K562 (cell line): ENCODE data around the gene NUAK1. TPM values are rescaled to one million over a fixed set of nuclear protein-coding genes. Genes with fewer than 3 reads are reported as not detected.

Experiments used
- ATAC-seq: fragments of 200-7000 bp; cut with Tn5 transposase; 3 replicates; pipeline ENCODE4 v1.9.1; 2020; ENCODE audit warnings: moderate library complexity
- BruUV-seq: library from RNA; stranded (reverse); fragments of 400-500 nt; replicated peaks from 2 replicates; lab custom pipeline; 2021; lab: Mats Ljungman, UMichigan
- CTCF ChIA-PET: fragments of 300-600 bp; formaldehyde crosslinking; extraction: SDS; loops from one replicate; lab custom pipeline; 2021; ENCODE audit warnings: low intra/inter-chr PET ratio; lab: Yijun Ruan, JAX
- POLR2A ChIA-PET: fragments of 300-600, 350-650 bp; sonication (Branson Sonifier 250); formaldehyde crosslinking; extraction: SDS; loops from one replicate; lab custom pipeline; 2021; ENCODE audit warnings: antibody characterized with exemption, inconsistent platforms; lab: Yijun Ruan, JAX
- DNase-seq, 4 experiments: peaks; one replicate each; pipeline versions ENCODE4 v3.0.0 to v3.0.0-alpha.2; 2011 to 2018; ENCODE audit warnings: low spot score in 3 of 4, mixed read lengths in 3 of 4; ENCODE audit errors: extremely low read depth in 1 of 4
- FAIRE-seq: peaks from 2 replicates; lab custom pipeline; 2011; peaks lifted over from hg19 to GRCh38; lab: Jason Lieb, UNC
- H2AFZ ChIP-seq: 2 replicates; pipeline ENCODE4 v1.6.0; 2011; ENCODE audit warnings: low read depth, low read length, control low read depth, inconsistent platforms
- H3K27ac ChIP-seq: fragments of 200-600 bp; 3 replicates; pipeline ENCODE4 v1.8.0; 2011; ENCODE audit warnings: low read depth, mild to moderate bottlenecking, control low read depth, inconsistent platforms, low read length, moderate library complexity, mixed read lengths; ENCODE audit errors: extremely low read depth
- H3K27me3 ChIP-seq, 2 experiments: fragments of 300-600 bp in 1 of 2; 2 replicates in 1 of 2; 3 replicates in 1 of 2; pipeline versions ENCODE4 v1.6.0 to v1.8.0; 2011; ENCODE audit warnings: inconsistent platforms in 2 of 2, low read length in 2 of 2, mild to moderate bottlenecking in 1 of 2, mixed read lengths in 1 of 2, moderate library complexity in 1 of 2; ENCODE audit not compliant: control insufficient read depth in 2 of 2, insufficient read depth in 2 of 2
- H3K36me3 ChIP-seq: fragments of 300-600 bp; 3 replicates; pipeline ENCODE4 v1.8.0; 2011; ENCODE audit warnings: mild to moderate bottlenecking, low read length, inconsistent platforms; ENCODE audit not compliant: control insufficient read depth, insufficient read depth
- H3K4me1 ChIP-seq, 2 experiments: fragments of 200-600 bp in 1 of 2; replicated peaks in 1 of 2; 2 replicates in 1 of 2; 3 replicates in 1 of 2; pipeline versions ENCODE4 v1.5.1 to v1.8.0; 2011; ENCODE audit warnings: inconsistent platforms in 2 of 2, low read length in 2 of 2, mild to moderate bottlenecking in 1 of 2, mixed read lengths in 1 of 2, moderate library complexity in 1 of 2; ENCODE audit not compliant: control insufficient read depth in 2 of 2, insufficient read depth in 2 of 2
- H3K4me2 ChIP-seq: 2 replicates; pipeline ENCODE4 v1.6.1; 2011; ENCODE audit warnings: low read length, control low read depth, inconsistent platforms, mixed read lengths; ENCODE audit not compliant: insufficient read depth
- H3K4me3 ChIP-seq: fragments of 200-600 bp; sonication (generic), shearing (Covaris generic); 2 replicates; pipeline ENCODE4 v1.5.1; 2016; ENCODE audit warnings: control low read depth, inconsistent platforms
- H3K79me2 ChIP-seq: fragments of 200-600 bp; 3 replicates; pipeline ENCODE4 v1.8.0; 2011; ENCODE audit warnings: low read length, inconsistent platforms; ENCODE audit not compliant: control insufficient read depth, insufficient read depth
- H3K9ac ChIP-seq, 2 experiments: 2 replicates each; pipeline versions ENCODE4 v1.6.0 to v1.6.1; 2011; ENCODE audit warnings: low read depth in 2 of 2, low read length in 2 of 2, control low read depth in 1 of 2, inconsistent platforms in 1 of 2, mild to moderate bottlenecking in 1 of 2, mixed read lengths in 1 of 2; ENCODE audit not compliant: insufficient read depth in 1 of 2
- H3K9me1 ChIP-seq: one replicate; pipeline ENCODE4 v1.6.0; 2011; ENCODE audit warnings: inconsistent platforms, mild to moderate bottlenecking, low read length, moderate library complexity; ENCODE audit not compliant: control insufficient read depth, insufficient read depth
- H3K9me3 ChIP-seq: replicated peaks from 2 replicates; pipeline ENCODE4 v1.5.1; 2011; ENCODE audit warnings: low read depth, low read length, inconsistent platforms; ENCODE audit not compliant: control insufficient read depth, insufficient read depth
- H4K20me1 ChIP-seq: replicated peaks from 2 replicates; pipeline ENCODE4 v1.6.1; 2011; ENCODE audit warnings: low read length, inconsistent platforms, mixed read lengths; ENCODE audit not compliant: control insufficient read depth, insufficient read depth
- BRF2 ChIP-seq: IDR thresholded peaks from 3 replicates; pipeline ENCODE4 v1.6.1; 2011; ENCODE audit warnings: borderline replicate concordance, mild to moderate bottlenecking; ENCODE audit not compliant: insufficient read length, insufficient read depth
- SIN3B ChIP-seq: fragments of 450-650 bp; IDR thresholded peaks from 2 replicates; pipeline ENCODE4 v1.6.1; 2017; ENCODE audit warnings: low read depth, mild to moderate bottlenecking, moderate library complexity
- ZNF407 ChIP-seq: fragments of 450-650 bp; IDR thresholded peaks from 2 replicates; pipeline ENCODE4 v1.6.1; 2016; ENCODE audit warnings: low read depth
- ZNF778 ChIP-seq: fragments of 450-650 bp; formaldehyde crosslinking; IDR thresholded peaks from 2 replicates; pipeline ENCODE4 v1.4.0; 2020; ENCODE audit warnings: mild to moderate bottlenecking, moderate library complexity
- WGBS: fragments of 100-300 bp; shearing (Covaris generic); methylation state at CpG from one replicate; pipeline ENCODE4 v1.1.6; 2016; ENCODE audit warnings: low coverage, mixed read lengths; ENCODE audit not compliant: insufficient coverage; ENCODE audit errors: missing lambda C conversion rate; 5-methylcytosine and 5-hydroxymethylcytosine counted together
- in situ Hi-C: fragments of 300-500 bp; cut with MboI; formaldehyde crosslinking; loops from 4 replicates; pipeline ENCODE4 v1.15.0; 2018; ENCODE audit warnings: inconsistent platforms, mixed read lengths
- intact Hi-C: fragments of 100-400 bp; cut with micrococcal nuclease; formaldehyde crosslinking; loops from 2 replicates; pipeline ENCODE4 v1.14.2; 2022
- polyA plus RNA-seq, 8 experiments: library from polyadenylated mRNA; depleted of rRNA in 4 of 8; stranded (reverse) in 5 of 8; unstranded in 3 of 8; fragments of >200 nt; fragmentation: Nextera tagmentation in 2 of 8; fragmentation: Illumina TruSeq in 1 of 8; extraction: Ambion mirVana in 2 of 8; extraction: Trizol in 1 of 8; gene quantifications; 2 replicates each; pipeline versions ENCODE4 v1.2.1 to v1.2.3, GENCODE V29; 2011 to 2014; ENCODE audit warnings: inconsistent platforms in 1 of 8, missing spikeins in 1 of 8
- total RNA-seq, 7 experiments: library from RNA; depleted of rRNA in 6 of 7; stranded (reverse); fragments of >200 nt in 6 of 7; fragmentation: Illumina TruSeq in 2 of 7; extraction: Trizol in 2 of 7; gene quantifications; 2 replicates each; pipeline versions ENCODE4 v1.2.1 to v1.2.3, GENCODE V29; 2011 to 2021; ENCODE audit warnings: low replicate concordance in 1 of 7

The NUAK1 gene
- total and polyA plus RNA-seq, 9 of the 15 experiments (the other 6 are each of a cell fraction or from before 2014, with no cell fraction given), result 0.02 TPM; not detected in 8

DNA sequence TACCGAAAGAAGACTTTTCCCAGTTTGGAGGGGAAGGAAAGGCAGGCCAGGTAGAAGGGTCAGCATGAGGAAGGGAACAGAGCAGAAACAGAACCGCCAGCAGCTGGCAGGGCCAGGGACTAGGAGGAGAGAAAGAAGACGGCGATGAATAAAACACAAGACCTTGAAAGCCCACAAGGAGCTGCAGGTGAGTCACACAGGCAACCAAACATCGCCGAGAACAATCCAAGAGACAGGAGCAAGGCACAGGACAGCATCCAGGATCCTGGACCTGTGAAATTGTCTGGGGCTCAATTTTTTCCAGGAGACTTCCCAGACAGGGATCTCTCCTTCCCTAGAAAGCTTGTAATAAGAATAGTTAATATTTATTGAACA lies 47.3 kb downstream of the NUAK1 start:
- no peak for TF ChIP-seq BRF2
- TF ChIP-seq ZNF407, result no peak
- TF ChIP-seq SIN3B, result no peak
- TF ChIP-seq ZNF778 (CRISPR knock-in tag), result no peak
- POLR2A ChIA-PET, result interaction anchor here (0.8 kb wide), 1 partner anchor 12 kb away, joined by 3 read pairs; no protein-coding TSS in a partner anchor
- BruUV-seq, result no TSS peak

More for the DNA sequence above, 47.3 kb downstream of the NUAK1 start:
- Histone ChIP-seq H4K20me1 (no peaks in the 10 kb centered on the region; the same call in 1 of the 2 replicates), H3K4me3 (no peak overlapping the region), H3K36me3 (no peaks in the 10 kb centered on the region), H3K4me1 (no peaks in the 10 kb centered on the region), H3K9me1 (no peaks in the 10 kb centered on the region), H2AFZ (no peak overlapping the region), H3K9ac (no peak overlapping the region), H3K4me2 (no peak overlapping the region), H3K27me3 (peaks cover 8 to 55% of the 10 kb centered on the region in 2 experiments; a peak in 4 of 5 replicates), H3K27ac (no peak overlapping the region), H3K79me2 (no peaks in the 10 kb centered on the region), H3K9me3 (no peaks in the 10 kb centered on the region)
- intact Hi-C loops, result no loop called here
- ATAC-seq (no peak), DNase-seq (no peak), FAIRE-seq (no peak)
- in situ Hi-C loops, result no loop called here
- WGBS, result 0% methylated on average over 6 of the region's 6 CpGs
- CTCF ChIA-PET, result no interaction called here
